Activated B cell treated with CpG ODN at 0.5 μM for 24 hours (primary cell): Measurements from ENCODE around the gene EFNA5. TPM values are rescaled to one million over a fixed set of nuclear protein-coding genes. Genes with fewer than 3 reads are reported as not detected.
"Not testable (repeated sequence)": the region's sequence is repeated elsewhere in the genome, so short reads cannot be mapped to it uniquely, and the experiment has no call there.

Source experiments
- ATAC-seq: fragments of 200-7000 bp; cut with Tn5 transposase; one replicate; pipeline ENCODE4 v1.10.0; 2021; ENCODE audit warnings: low read depth, mild to moderate bottlenecking, moderate library complexity
- CTCF ChIA-PET: fragments of 350-600 bp; sonication (Branson Sonifier 250); formaldehyde crosslinking; loops from one replicate; lab custom pipeline; 2021; ENCODE audit warnings: antibody characterized with exemption; lab: Charles Lee
- POLR2A ChIA-PET: fragments of 350-600 bp; sonication (Branson Sonifier 250); formaldehyde crosslinking; loops from one replicate; lab custom pipeline; 2021; ENCODE audit warnings: antibody characterized with exemption; lab: Charles Lee
- DNase-seq: peaks from one replicate; pipeline ENCODE4 v3.0.0; 2022
- H3K27ac Mint-ChIP-seq: one replicate; pipeline ENCODE4 v1.8.0; 2020; ENCODE audit warnings: mixed read lengths
- H3K27me3 Mint-ChIP-seq: one replicate; pipeline ENCODE4 v1.8.0; 2021; ENCODE audit warnings: mixed read lengths
- H3K36me3 Mint-ChIP-seq: one replicate; pipeline ENCODE4 v1.8.0; 2021; ENCODE audit warnings: low read depth, mixed read lengths
- H3K4me1 Mint-ChIP-seq: one replicate; pipeline ENCODE4 v1.8.0; 2021; ENCODE audit warnings: mixed read lengths
- H3K4me3 Mint-ChIP-seq: one replicate; pipeline ENCODE4 v1.8.0; 2020; ENCODE audit warnings: mild to moderate bottlenecking, mixed read lengths
- H3K9me3 Mint-ChIP-seq: one replicate; pipeline ENCODE4 v1.8.0; 2020; ENCODE audit warnings: mixed read lengths
- intact Hi-C: fragments of 100-400 bp; cut with micrococcal nuclease; formaldehyde crosslinking; loops from one replicate; pipeline ENCODE4 v1.15.1; 2024
- total RNA-seq: library from RNA; stranded (reverse); gene quantifications from 2 replicates; pipeline ENCODE4 v1.2.3, GENCODE V29; 2022
- TF ChIP-seq, protein P1 (sequence below): fragments of 200-600 bp; IDR thresholded peaks from one replicate; pipeline ENCODE4 v1.8.0; 2022; ENCODE audit warnings: antibody characterized with exemption, mild to moderate bottlenecking

The EFNA5 gene
- total RNA-seq, 1 donor from 2014 or later = not detected

DNA sequence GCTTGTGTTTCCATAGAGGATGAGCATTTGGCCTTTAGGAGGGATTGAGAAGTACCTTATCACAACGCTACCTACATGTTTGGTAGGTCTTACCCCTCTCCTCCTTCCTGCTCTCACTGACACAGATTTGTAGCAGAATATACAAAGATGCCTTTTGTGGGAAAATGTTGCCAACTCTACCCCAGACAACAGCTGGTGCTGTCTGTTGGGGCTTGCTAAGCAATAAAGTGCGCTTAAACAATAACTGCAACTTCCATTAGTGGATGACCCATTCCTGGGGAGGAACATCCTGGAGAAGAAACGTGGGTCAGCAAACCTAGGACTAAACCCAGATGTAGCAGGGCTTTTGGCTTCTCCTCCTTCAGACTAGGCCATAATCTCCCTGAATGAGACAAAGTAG, 174.3 kb downstream of the EFNA5 start:
- DNase-seq (no peak), ATAC-seq (no peak)
- H3K27ac Mint-ChIP-seq = no peak overlapping the region
- TF ChIP-seq, protein P1, sequence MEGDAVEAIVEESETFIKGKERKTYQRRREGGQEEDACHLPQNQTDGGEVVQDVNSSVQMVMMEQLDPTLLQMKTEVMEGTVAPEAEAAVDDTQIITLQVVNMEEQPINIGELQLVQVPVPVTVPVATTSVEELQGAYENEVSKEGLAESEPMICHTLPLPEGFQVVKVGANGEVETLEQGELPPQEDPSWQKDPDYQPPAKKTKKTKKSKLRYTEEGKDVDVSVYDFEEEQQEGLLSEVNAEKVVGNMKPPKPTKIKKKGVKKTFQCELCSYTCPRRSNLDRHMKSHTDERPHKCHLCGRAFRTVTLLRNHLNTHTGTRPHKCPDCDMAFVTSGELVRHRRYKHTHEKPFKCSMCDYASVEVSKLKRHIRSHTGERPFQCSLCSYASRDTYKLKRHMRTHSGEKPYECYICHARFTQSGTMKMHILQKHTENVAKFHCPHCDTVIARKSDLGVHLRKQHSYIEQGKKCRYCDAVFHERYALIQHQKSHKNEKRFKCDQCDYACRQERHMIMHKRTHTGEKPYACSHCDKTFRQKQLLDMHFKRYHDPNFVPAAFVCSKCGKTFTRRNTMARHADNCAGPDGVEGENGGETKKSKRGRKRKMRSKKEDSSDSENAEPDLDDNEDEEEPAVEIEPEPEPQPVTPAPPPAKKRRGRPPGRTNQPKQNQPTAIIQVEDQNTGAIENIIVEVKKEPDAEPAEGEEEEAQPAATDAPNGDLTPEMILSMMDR = no peak
- H3K9me3 Mint-ChIP-seq = no peaks in the 10 kb centered on the region
- ChIA-PET CTCF (no interaction called here), POLR2A (no interaction called here)
- no peak overlapping the region for H3K4me3 Mint-ChIP-seq
- H3K27me3 Mint-ChIP-seq = peaks cover under 1% of the 10 kb centered on the region
- intact Hi-C loops = no loop called here
- no peaks in the 10 kb centered on the region for H3K36me3 Mint-ChIP-seq
- no peaks in the 10 kb centered on the region for H3K4me1 Mint-ChIP-seq

DNA sequence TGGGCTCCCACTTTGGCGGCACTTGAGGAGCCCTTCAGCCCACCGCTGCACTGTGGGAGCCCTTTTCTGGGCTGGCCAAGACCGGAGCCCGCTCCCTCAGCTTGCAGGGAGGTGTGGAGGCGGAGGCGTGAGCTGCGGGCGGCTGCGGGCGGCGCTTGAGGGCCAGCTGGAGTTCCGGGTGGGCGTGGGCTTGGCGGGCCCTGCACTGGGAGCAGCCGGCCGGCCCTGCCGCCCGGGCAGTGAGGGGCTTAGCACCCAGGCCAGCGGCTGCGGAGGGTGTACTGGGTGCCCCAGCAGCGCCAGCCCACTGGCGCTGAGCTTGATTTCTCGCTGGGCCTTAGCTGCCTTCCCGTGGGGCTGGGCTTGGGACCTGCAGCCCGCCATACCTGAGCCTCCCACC, 176.6 kb downstream of the EFNA5 start:
- H3K4me1 Mint-ChIP-seq, ATAC-seq, CTCF ChIA-PET, POLR2A ChIA-PET, intact Hi-C loops, H3K4me3 Mint-ChIP-seq, H3K27ac Mint-ChIP-seq, H3K9me3 Mint-ChIP-seq, H3K36me3 Mint-ChIP-seq, DNase-seq, H3K27me3 Mint-ChIP-seq: not testable (repeated sequence)

DNA sequence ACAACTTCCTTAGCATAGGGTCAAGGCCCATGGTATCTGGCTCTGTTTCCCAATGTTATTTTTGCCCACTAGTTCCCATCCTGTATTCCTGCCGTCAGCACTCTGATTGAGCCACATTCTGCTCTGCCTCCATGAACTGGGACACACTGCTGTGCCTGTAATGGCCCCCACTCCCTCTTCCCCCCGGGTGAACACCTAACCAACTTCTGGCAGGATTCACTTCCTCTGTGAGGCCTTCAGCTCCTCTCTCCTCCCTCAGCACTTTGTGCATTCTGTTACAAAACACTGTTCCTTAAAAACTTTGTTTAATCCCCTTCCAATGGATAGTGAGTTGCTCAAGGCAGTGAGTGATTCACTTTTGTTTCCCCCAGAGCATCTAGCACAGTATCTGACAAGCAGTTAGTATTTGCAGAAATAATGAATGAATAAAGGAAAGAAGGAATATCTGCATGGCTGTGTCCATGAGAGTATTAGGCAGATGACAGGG, 183.6 kb downstream of the EFNA5 start:
- Mint-ChIP-seq H3K27ac (no peak overlapping the region), H3K36me3 (no peaks in the 10 kb centered on the region), H3K4me1 (no peaks in the 10 kb centered on the region), H3K27me3 (peaks cover 2% of the 10 kb centered on the region), H3K9me3 (no peaks in the 10 kb centered on the region), H3K4me3 (no peak overlapping the region)
- ChIA-PET POLR2A (no interaction called here), CTCF (no interaction called here)
- intact Hi-C loops = no loop called here
- no peak for ATAC-seq
- TF ChIP-seq, protein P1 = no peak
- DNase-seq = no peak

- TF ChIP-seq, protein P1 = no peak
- H3K36me3 Mint-ChIP-seq = no peaks in the 10 kb centered on the region
- H3K27ac Mint-ChIP-seq = no peak overlapping the region
- intact Hi-C loops = no loop called here
- peaks cover 2% of the 10 kb centered on the region for H3K27me3 Mint-ChIP-seq
- ChIA-PET CTCF (no interaction called here), POLR2A (no interaction called here)
- no peaks in the 10 kb centered on the region for H3K4me1 Mint-ChIP-seq
- no peak for DNase-seq
- H3K4me3 Mint-ChIP-seq = no peak overlapping the region
- ATAC-seq = no peak
- no peaks in the 10 kb centered on the region for H3K9me3 Mint-ChIP-seq
Measured at GRCh38 chr5:107486489-107486888, 184.2 kb downstream of the EFNA5 start.

- Mint-ChIP-seq H3K9me3 (no peaks in the 10 kb centered on the region), H3K4me1 (no peaks in the 10 kb centered on the region), H3K4me3 (no peak overlapping the region), H3K36me3 (no peaks in the 10 kb centered on the region), H3K27me3 (no peaks in the 10 kb centered on the region), H3K27ac (no peak overlapping the region)
- DNase-seq (no peak), ATAC-seq (no peak)
- TF ChIP-seq, protein P1 = no peak
- ChIA-PET POLR2A (no interaction called here), CTCF (no interaction called here)
- intact Hi-C loops = no loop called here
Measured at GRCh38 chr5:107485184-107485583, 185.6 kb downstream of the EFNA5 start.

- no peaks in the 10 kb centered on the region for H3K27me3 Mint-ChIP-seq
- DNase-seq (no peak), ATAC-seq (no peak)
- H3K4me1 Mint-ChIP-seq = no peaks in the 10 kb centered on the region
- TF ChIP-seq, protein P1 = no peak
- intact Hi-C loops = no loop called here
- CTCF ChIA-PET = no interaction called here
- H3K36me3 Mint-ChIP-seq = no peaks in the 10 kb centered on the region
- no peak overlapping the region for H3K27ac Mint-ChIP-seq
- no peaks in the 10 kb centered on the region for H3K9me3 Mint-ChIP-seq
- POLR2A ChIA-PET = no interaction called here
- no peak overlapping the region for H3K4me3 Mint-ChIP-seq
Measured at GRCh38 chr5:107484281-107484680, 186.5 kb downstream of the EFNA5 start.
